ENCODE results near the gene TRMU. TPM values are rescaled to one million over a fixed set of nuclear protein-coding genes. Genes with fewer than 3 reads are reported as not detected.

The TRMU gene
- total and polyA plus RNA-seq, 2 experiments from 2014 or later = 48.3 to 70.4 TPM

DNA sequence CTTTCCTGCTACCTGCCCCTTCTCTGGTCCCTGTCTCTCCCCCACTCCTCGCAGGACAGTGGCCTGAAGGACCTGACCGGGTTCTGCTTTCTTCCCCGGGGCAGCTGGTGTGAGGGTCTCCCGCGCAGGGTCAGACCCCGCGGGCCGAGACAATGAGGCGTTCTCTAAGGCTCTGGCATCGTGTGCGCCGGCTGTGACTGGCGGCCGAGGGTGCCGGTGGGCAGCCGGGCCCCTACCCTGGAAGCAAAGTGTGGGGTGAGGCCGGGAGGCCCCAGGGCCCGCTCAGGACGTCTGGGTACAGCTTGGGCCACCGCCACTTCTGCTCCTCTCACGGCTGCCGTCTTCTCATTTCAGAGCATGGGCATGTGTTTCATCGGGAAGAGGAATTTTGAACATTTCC lies 16.3 kb downstream of the TRMU start (continued):
- TF ChIP-seq, protein P1, sequence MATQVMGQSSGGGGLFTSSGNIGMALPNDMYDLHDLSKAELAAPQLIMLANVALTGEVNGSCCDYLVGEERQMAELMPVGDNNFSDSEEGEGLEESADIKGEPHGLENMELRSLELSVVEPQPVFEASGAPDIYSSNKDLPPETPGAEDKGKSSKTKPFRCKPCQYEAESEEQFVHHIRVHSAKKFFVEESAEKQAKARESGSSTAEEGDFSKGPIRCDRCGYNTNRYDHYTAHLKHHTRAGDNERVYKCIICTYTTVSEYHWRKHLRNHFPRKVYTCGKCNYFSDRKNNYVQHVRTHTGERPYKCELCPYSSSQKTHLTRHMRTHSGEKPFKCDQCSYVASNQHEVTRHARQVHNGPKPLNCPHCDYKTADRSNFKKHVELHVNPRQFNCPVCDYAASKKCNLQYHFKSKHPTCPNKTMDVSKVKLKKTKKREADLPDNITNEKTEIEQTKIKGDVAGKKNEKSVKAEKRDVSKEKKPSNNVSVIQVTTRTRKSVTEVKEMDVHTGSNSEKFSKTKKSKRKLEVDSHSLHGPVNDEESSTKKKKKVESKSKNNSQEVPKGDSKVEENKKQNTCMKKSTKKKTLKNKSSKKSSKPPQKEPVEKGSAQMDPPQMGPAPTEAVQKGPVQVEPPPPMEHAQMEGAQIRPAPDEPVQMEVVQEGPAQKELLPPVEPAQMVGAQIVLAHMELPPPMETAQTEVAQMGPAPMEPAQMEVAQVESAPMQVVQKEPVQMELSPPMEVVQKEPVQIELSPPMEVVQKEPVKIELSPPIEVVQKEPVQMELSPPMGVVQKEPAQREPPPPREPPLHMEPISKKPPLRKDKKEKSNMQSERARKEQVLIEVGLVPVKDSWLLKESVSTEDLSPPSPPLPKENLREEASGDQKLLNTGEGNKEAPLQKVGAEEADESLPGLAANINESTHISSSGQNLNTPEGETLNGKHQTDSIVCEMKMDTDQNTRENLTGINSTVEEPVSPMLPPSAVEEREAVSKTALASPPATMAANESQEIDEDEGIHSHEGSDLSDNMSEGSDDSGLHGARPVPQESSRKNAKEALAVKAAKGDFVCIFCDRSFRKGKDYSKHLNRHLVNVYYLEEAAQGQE (IDR thresholded peaks at IDR 0.05; ENCODE audit: unreplicated experiment) = no peak
- no peak for TF ChIP-seq EZH2phosphoT487 (IDR thresholded peaks at IDR 0.05; ENCODE audit: unreplicated experiment)
- TF ChIP-seq EZH2 (IDR thresholded peaks at IDR 0.05; ENCODE audit: low read depth, unreplicated experiment) = no peak

DNA sequence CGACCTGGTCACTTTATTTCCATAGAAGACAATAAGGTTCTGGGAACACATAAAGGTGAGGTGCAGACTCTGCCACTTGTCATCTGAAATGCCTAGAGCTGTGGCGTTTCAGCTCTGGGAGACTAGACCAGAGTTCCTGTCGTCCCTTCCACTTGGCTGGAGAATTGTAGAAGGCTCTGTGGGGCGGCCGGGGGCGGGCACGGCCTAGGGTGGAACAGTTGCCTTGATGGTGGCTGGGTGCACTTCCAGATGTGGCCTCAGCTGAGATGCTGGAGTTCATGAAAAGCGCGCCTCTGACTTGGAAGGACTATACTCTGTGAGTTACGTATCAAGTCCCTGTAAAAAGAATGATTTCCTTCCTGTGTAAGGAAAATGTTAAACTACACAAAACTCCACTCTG lies 16.8 kb downstream of the TRMU start:
- H3K36me3 ChIP-seq (ENCODE audit: insufficient read depth) = peaks cover 11% of the 10 kb centered on the region; the same call in 1 of the 2 replicates
- peaks cover 4% of the 10 kb centered on the region; the same call in 1 of the 2 replicates for H3F3A ChIP-seq (replicated peaks; ENCODE audit: low read depth)
- H3K4me1 Mint-ChIP-seq = no peaks in the 10 kb centered on the region
- DNase-seq (ENCODE audit: low spot score) = no peak
- TF ChIP-seq, protein P2, sequence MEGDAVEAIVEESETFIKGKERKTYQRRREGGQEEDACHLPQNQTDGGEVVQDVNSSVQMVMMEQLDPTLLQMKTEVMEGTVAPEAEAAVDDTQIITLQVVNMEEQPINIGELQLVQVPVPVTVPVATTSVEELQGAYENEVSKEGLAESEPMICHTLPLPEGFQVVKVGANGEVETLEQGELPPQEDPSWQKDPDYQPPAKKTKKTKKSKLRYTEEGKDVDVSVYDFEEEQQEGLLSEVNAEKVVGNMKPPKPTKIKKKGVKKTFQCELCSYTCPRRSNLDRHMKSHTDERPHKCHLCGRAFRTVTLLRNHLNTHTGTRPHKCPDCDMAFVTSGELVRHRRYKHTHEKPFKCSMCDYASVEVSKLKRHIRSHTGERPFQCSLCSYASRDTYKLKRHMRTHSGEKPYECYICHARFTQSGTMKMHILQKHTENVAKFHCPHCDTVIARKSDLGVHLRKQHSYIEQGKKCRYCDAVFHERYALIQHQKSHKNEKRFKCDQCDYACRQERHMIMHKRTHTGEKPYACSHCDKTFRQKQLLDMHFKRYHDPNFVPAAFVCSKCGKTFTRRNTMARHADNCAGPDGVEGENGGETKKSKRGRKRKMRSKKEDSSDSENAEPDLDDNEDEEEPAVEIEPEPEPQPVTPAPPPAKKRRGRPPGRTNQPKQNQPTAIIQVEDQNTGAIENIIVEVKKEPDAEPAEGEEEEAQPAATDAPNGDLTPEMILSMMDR (conservative IDR thresholded peaks at IDR 0.05; ENCODE audit: low read depth in 2 of 2) = no peak
- TF ChIP-seq, protein P1 (IDR thresholded peaks at IDR 0.05; ENCODE audit: unreplicated experiment) = no peak
- TF ChIP-seq ZNF331 (CRISPR knock-in tag; IDR thresholded peaks at IDR 0.05; ENCODE audit: low read depth) = no peak
- no peaks in the 10 kb centered on the region for H3K9me2 ChIP-seq (ENCODE audit: insufficient read depth)
- H4K20me1 ChIP-seq (replicated peaks; ENCODE audit: insufficient read depth) = peaks cover 4% of the 10 kb centered on the region
- H3K4me1 ChIP-seq (ENCODE audit: insufficient read depth) = no peaks in the 10 kb centered on the region
- H3K79me2 ChIP-seq (replicated peaks; ENCODE audit: insufficient read depth) = no peaks in the 10 kb centered on the region
- peaks cover 8% of the 10 kb centered on the region for H3K27me3 Mint-ChIP-seq (ENCODE audit: insufficient read depth, low read depth, poor library complexity)
- H3K9me3 Mint-ChIP-seq = no peaks in the 10 kb centered on the region; the same call in 2 of the 3 replicates
- no peaks in the 10 kb centered on the region for H3K27me3 ChIP-seq (ENCODE audit: insufficient read depth)
- H2AFZ ChIP-seq = no peak overlapping the region
- H3K4me2 ChIP-seq = no peak overlapping the region
- no peak overlapping the region for H3K4me3 Mint-ChIP-seq
- H3K36me3 Mint-ChIP-seq (ENCODE audit: low read depth) = peaks cover 67% of the 10 kb centered on the region
- ATAC-seq = no peak
- no peak overlapping the region for H3K27ac Mint-ChIP-seq
- H3K4me3 ChIP-seq = no peak overlapping the region
- H3K27ac ChIP-seq (ENCODE audit: low read depth) = no peak overlapping the region

All from GM23338 (cell line).